Endothelial cell of umbilical vein (primary cell): ENCODE measurements around the gene LHFPL5.

Experiments
- EZH2 ChIP-seq: IDR thresholded peaks from 2 replicates; pipeline ENCODE4 v1.6.1; 2012; ENCODE audit warnings: borderline replicate concordance, low read depth, mild to moderate bottlenecking, moderate library complexity, low read length, inconsistent platforms; ENCODE audit not compliant: severe bottlenecking
- FOS ChIP-seq: IDR thresholded peaks from 2 replicates; pipeline ENCODE4 v1.6.1; 2011; ENCODE audit warnings: mild to moderate bottlenecking, low read length, moderate library complexity, borderline replicate concordance; ENCODE audit not compliant: insufficient read depth
- MAX ChIP-seq: IDR thresholded peaks from 2 replicates; pipeline ENCODE4 v1.6.1; 2011; ENCODE audit not compliant: insufficient read depth, insufficient read length
- MYC ChIP-seq: IDR thresholded peaks from one replicate; pipeline ENCODE4 v1.6.1; 2011; ENCODE audit warnings: mild to moderate bottlenecking, low read depth, low read length
- POLR2A ChIP-seq: IDR thresholded peaks from 2 replicates; pipeline ENCODE4 v1.6.1; 2012; ENCODE audit warnings: low read depth, mild to moderate bottlenecking, control low read depth, low read length
- POLR2AphosphoS5 ChIP-seq: IDR thresholded peaks from 2 replicates; pipeline ENCODE4 v1.6.1; 2012; ENCODE audit warnings: low read depth, mild to moderate bottlenecking, control low read depth, low read length, moderate library complexity; ENCODE audit not compliant: insufficient read depth
- TF ChIP-seq, protein P1 (sequence below), 2 donors: IDR thresholded peaks; 1 replicate in 1 of 2; 2 replicates in 1 of 2; pipeline ENCODE4 v1.5.1; 2011; ENCODE audit warnings: low read length in 2 of 2, mild to moderate bottlenecking in 2 of 2, moderate library complexity in 2 of 2, control low read depth in 1 of 2, inconsistent platforms in 1 of 2, low read depth in 1 of 2; ENCODE audit not compliant: insufficient read depth in 1 of 2; ENCODE audit errors: extremely low read depth in 1 of 2

GRCh38 chr6:35844290-35844689 lies 39.1 kb downstream of the LHFPL5 start:
- TF ChIP-seq POLR2AphosphoS5 (no peak), EZH2 (no peak), POLR2A (no peak), MAX (no peak), FOS (no peak), MYC (no peak)
- TF ChIP-seq, protein P1, sequence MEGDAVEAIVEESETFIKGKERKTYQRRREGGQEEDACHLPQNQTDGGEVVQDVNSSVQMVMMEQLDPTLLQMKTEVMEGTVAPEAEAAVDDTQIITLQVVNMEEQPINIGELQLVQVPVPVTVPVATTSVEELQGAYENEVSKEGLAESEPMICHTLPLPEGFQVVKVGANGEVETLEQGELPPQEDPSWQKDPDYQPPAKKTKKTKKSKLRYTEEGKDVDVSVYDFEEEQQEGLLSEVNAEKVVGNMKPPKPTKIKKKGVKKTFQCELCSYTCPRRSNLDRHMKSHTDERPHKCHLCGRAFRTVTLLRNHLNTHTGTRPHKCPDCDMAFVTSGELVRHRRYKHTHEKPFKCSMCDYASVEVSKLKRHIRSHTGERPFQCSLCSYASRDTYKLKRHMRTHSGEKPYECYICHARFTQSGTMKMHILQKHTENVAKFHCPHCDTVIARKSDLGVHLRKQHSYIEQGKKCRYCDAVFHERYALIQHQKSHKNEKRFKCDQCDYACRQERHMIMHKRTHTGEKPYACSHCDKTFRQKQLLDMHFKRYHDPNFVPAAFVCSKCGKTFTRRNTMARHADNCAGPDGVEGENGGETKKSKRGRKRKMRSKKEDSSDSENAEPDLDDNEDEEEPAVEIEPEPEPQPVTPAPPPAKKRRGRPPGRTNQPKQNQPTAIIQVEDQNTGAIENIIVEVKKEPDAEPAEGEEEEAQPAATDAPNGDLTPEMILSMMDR (IDR thresholded peaks at IDR 0.05; ENCODE audit: extremely low read depth in 1 of 2, insufficient read depth in 1 of 2, low read depth in 1 of 2, low read length in 2 of 2) = no peak
